ENCODE data around the gene INPP5B. TPM values are rescaled to one million over a fixed set of nuclear protein-coding genes. Genes with fewer than 3 reads are reported as not detected.

Gene INPP5B
- total and polyA plus RNA-seq, 9 of the 15 experiments (the other 6 are each of a cell fraction or from before 2014, with no cell fraction given) = 14.1 to 28.7 (median 20.9) TPM

DNA sequence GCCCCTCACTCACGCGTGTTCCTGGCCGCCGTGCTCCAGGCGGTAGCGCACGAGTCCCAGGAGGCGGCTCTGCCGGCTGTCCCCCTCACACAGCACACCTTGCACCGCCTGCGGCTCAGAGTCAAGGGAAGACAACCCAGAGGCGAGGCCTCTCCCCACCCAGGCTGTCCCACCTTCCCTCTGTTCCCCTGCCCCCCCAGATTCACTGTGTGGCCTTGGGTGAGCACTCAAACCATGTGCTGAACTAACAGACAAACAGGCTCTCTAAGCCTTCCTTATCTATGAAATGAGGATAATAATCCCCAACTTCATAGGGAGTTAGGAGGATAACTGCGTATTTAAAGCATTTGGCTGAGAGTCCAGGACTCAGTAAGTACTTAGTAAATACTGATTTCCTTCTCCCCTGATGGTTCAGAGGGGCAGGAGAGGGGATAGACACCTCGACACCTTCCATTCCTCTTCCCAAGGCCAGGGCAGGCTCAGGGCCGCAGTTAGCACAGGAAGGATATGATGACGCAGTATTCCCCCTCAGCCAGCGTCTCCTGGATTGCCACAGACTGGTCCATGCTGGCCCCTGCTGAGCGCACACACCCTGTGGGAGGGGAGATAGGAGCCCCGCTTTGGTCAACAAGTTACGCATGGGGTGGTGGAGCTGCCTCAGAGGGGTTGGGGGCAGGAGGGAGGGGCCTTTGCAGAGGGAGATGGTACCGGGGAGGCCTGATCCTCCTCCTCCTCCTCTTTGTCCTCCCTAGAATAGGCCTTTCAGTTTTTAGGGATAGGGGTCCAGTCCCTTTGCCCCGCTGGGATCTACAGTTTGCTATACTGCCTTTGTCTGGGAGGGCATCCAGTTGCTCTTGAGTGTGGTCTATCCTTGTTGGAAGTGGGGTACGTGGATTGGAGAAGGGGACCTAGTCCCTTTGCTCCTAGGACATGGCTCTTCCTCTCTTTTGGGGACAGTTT, 830 bp downstream of the INPP5B start (continued):
- TF ChIP-seq HNRNPK (IDR thresholded peaks at IDR 0.05; ENCODE audit: low read depth, low read length, poor library complexity, severe bottlenecking) (no peak), ZBTB17 (CRISPR knock-in tag; IDR thresholded peaks at IDR 0.05) (0 out of 2 replicates have a peak, but pooled peaks have one; percentile 16), BDP1 (IDR thresholded peaks at IDR 0.05; ENCODE audit: insufficient read depth, insufficient read length) (no peak), ZNF175 (CRISPR knock-in tag; IDR thresholded peaks at IDR 0.05; ENCODE audit: low read depth) (no peak; the same call in 1 of the 2 replicates), BCOR (IDR thresholded peaks at IDR 0.05) (no peak), ZNF699 (CRISPR knock-in tag; IDR thresholded peaks at IDR 0.05; ENCODE audit: insufficient replicate concordance) (no peak), TAF1 (IDR thresholded peaks at IDR 0.05; ENCODE audit: control insufficient read depth, extremely low read depth, insufficient read depth, low read length, severe bottlenecking) (peak; percentile 65), ZNF696 (CRISPR knock-in tag; conservative IDR thresholded peaks at IDR 0.05) (no peak), NFYB (IDR thresholded peaks at IDR 0.05; ENCODE audit: extremely low read depth, insufficient read length) (no peak), FOXO4 (CRISPR knock-in tag; IDR thresholded peaks at IDR 0.05) (no peak; the same call in 1 of the 2 replicates), IFI16 (CRISPR knock-in tag; IDR thresholded peaks at IDR 0.05) (no peak), POLR2H (tag; IDR thresholded peaks at IDR 0.05; ENCODE audit: low read depth) (peak; percentile 74), ELF4 (CRISPR knock-in tag; IDR thresholded peaks at IDR 0.05) (no peak), KLF10 (CRISPR knock-in tag; IDR thresholded peaks at IDR 0.05) (no peak), BCL6 (CRISPR knock-in tag; IDR thresholded peaks at IDR 0.05) (no peak), ZNF140 (CRISPR knock-in tag; IDR thresholded peaks at IDR 0.05) (no peak)
- TF ChIP-seq, protein P1, sequence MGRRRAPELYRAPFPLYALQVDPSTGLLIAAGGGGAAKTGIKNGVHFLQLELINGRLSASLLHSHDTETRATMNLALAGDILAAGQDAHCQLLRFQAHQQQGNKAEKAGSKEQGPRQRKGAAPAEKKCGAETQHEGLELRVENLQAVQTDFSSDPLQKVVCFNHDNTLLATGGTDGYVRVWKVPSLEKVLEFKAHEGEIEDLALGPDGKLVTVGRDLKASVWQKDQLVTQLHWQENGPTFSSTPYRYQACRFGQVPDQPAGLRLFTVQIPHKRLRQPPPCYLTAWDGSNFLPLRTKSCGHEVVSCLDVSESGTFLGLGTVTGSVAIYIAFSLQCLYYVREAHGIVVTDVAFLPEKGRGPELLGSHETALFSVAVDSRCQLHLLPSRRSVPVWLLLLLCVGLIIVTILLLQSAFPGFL (CRISPR knock-in tag; IDR thresholded peaks at IDR 0.05) = no peak
- TF ChIP-seq, protein P2, sequence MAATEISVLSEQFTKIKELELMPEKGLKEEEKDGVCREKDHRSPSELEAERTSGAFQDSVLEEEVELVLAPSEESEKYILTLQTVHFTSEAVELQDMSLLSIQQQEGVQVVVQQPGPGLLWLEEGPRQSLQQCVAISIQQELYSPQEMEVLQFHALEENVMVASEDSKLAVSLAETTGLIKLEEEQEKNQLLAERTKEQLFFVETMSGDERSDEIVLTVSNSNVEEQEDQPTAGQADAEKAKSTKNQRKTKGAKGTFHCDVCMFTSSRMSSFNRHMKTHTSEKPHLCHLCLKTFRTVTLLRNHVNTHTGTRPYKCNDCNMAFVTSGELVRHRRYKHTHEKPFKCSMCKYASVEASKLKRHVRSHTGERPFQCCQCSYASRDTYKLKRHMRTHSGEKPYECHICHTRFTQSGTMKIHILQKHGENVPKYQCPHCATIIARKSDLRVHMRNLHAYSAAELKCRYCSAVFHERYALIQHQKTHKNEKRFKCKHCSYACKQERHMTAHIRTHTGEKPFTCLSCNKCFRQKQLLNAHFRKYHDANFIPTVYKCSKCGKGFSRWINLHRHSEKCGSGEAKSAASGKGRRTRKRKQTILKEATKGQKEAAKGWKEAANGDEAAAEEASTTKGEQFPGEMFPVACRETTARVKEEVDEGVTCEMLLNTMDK (IDR thresholded peaks at IDR 0.05; ENCODE audit: borderline replicate concordance, insufficient read depth, low read depth, low read length, poor library complexity, severe bottlenecking) = no peak
- TF ChIP-seq, protein P3, sequence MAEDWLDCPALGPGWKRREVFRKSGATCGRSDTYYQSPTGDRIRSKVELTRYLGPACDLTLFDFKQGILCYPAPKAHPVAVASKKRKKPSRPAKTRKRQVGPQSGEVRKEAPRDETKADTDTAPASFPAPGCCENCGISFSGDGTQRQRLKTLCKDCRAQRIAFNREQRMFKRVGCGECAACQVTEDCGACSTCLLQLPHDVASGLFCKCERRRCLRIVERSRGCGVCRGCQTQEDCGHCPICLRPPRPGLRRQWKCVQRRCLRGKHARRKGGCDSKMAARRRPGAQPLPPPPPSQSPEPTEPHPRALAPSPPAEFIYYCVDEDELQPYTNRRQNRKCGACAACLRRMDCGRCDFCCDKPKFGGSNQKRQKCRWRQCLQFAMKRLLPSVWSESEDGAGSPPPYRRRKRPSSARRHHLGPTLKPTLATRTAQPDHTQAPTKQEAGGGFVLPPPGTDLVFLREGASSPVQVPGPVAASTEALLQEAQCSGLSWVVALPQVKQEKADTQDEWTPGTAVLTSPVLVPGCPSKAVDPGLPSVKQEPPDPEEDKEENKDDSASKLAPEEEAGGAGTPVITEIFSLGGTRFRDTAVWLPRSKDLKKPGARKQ (CRISPR knock-in tag; IDR thresholded peaks at IDR 0.05) = no peak
- TF ChIP-seq, protein P4, sequence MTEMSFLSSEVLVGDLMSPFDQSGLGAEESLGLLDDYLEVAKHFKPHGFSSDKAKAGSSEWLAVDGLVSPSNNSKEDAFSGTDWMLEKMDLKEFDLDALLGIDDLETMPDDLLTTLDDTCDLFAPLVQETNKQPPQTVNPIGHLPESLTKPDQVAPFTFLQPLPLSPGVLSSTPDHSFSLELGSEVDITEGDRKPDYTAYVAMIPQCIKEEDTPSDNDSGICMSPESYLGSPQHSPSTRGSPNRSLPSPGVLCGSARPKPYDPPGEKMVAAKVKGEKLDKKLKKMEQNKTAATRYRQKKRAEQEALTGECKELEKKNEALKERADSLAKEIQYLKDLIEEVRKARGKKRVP (CRISPR knock-in tag; IDR thresholded peaks at IDR 0.05) = no peak

Measured in K562 (cell line).